HEK293 (cell line): Measurements from ENCODE around the gene ACSM6.

Experiments used
- CTCF ChIA-PET: fragments of 350-600 bp; formaldehyde crosslinking; extraction: SDS; loops from one replicate; lab custom pipeline; 2021; ENCODE audit warnings: antibody characterized with exemption; lab: Yijun Ruan, JAX
- POLR2A ChIA-PET: fragments of 300-600 bp; formaldehyde crosslinking; extraction: SDS; loops from one replicate; lab custom pipeline; 2020; ENCODE audit warnings: antibody characterized with exemption, inconsistent platforms; lab: Yijun Ruan, JAX
- H3K27ac ChIP-seq: fragments of 200-500 bp; sonication (Bioruptor generic); 2 replicates; pipeline ENCODE4 v1.5.1; 2014; ENCODE audit warnings: low read depth, low read length, control low read depth, inconsistent platforms; ENCODE audit errors: extremely low read depth
- H3K36me3 ChIP-seq, 2 experiments: fragments of 200-500 bp in 1 of 2; sonication (Bioruptor generic) in 1 of 2; 1 replicate in 1 of 2; 2 replicates in 1 of 2; pipeline ENCODE4 v1.5.1; 2014 to 2017; ENCODE audit warnings: inconsistent platforms in 2 of 2, low read length in 2 of 2; ENCODE audit not compliant: control insufficient read depth in 2 of 2, insufficient read depth in 1 of 2
- H3K4me1 ChIP-seq: fragments of 200-500 bp; sonication (Bioruptor generic); 2 replicates; pipeline ENCODE4 v1.5.1; 2014; ENCODE audit warnings: mild to moderate bottlenecking, low read length, inconsistent platforms; ENCODE audit not compliant: control insufficient read depth, insufficient read depth
- H3K4me3 ChIP-seq: 2 replicates; pipeline ENCODE4 v1.5.1; 2011; ENCODE audit warnings: low read depth, mild to moderate bottlenecking, control low read depth, low read length, moderate library complexity
- H3K9me3 ChIP-seq: fragments of 200-500 bp; sonication (Bioruptor generic); 2 replicates; pipeline ENCODE4 v1.5.1; 2014; ENCODE audit warnings: low read depth, low read length, inconsistent platforms; ENCODE audit not compliant: control insufficient read depth, insufficient read depth
- BCL6B ChIP-seq: fragments of 450-650 bp; formaldehyde crosslinking; IDR thresholded peaks from 2 replicates; pipeline ENCODE4 v1.5.1; 2017; ENCODE audit warnings: missing biosample characterization, missing genetic modification characterization
- GLI4 ChIP-seq: fragments of 450-650 bp; formaldehyde crosslinking; IDR thresholded peaks from 2 replicates; pipeline ENCODE4 v1.5.1; 2016; ENCODE audit warnings: missing biosample characterization, missing genetic modification characterization
- HOXA7 ChIP-seq: sonication (generic); formaldehyde crosslinking; IDR thresholded peaks from 2 replicates; pipeline ENCODE4 v1.8.1; 2022; ENCODE audit warnings: missing genetic modification reagents, borderline replicate concordance
- KLF9 ChIP-seq: fragments of 450-650 bp; formaldehyde crosslinking; IDR thresholded peaks from 2 replicates; pipeline ENCODE4 v1.5.1; 2016; ENCODE audit warnings: missing biosample characterization, missing genetic modification characterization, low read depth
- REPIN1 ChIP-seq: fragments of 450-650 bp; formaldehyde crosslinking; IDR thresholded peaks from 2 replicates; pipeline ENCODE4 v1.5.1; 2017; ENCODE audit warnings: missing biosample characterization, missing genetic modification characterization, low read depth
- TRIM28 ChIP-seq: IDR thresholded peaks from 2 replicates; pipeline ENCODE4 v1.6.1; 2011; ENCODE audit warnings: low read length, control low read depth, borderline replicate concordance
- ZBTB44 ChIP-seq: fragments of 450-650 bp; IDR thresholded peaks from 2 replicates; pipeline ENCODE4 v1.5.1; 2018; ENCODE audit warnings: missing biosample characterization, mild to moderate bottlenecking, missing genetic modification characterization
- ZNF121 ChIP-seq: fragments of 450-650 bp; formaldehyde crosslinking; IDR thresholded peaks from 2 replicates; pipeline ENCODE4 v1.5.1; 2016; ENCODE audit warnings: missing biosample characterization, missing genetic modification characterization
- ZNF155 ChIP-seq: fragments of 450-650 bp; formaldehyde crosslinking; IDR thresholded peaks from 2 replicates; pipeline ENCODE4 v1.5.1; 2016; ENCODE audit warnings: missing biosample characterization, missing genetic modification characterization
- ZNF174 ChIP-seq: fragments of 450-650 bp; formaldehyde crosslinking; IDR thresholded peaks from 2 replicates; pipeline ENCODE4 v1.5.0; 2017; ENCODE audit warnings: missing biosample characterization, mild to moderate bottlenecking, missing genetic modification characterization
- ZNF37A ChIP-seq: fragments of 450-650 bp; IDR thresholded peaks from 2 replicates; pipeline ENCODE4 v1.5.1; 2018; ENCODE audit warnings: missing biosample characterization, missing genetic modification characterization
- ZNF391 ChIP-seq: fragments of 450-650 bp; formaldehyde crosslinking; IDR thresholded peaks from 2 replicates; pipeline ENCODE4 v1.5.1; 2016; ENCODE audit warnings: low read depth, missing biosample characterization, missing genetic modification characterization, borderline replicate concordance
- ZNF555 ChIP-seq: fragments of 450-650 bp; formaldehyde crosslinking; conservative IDR thresholded peaks from 2 replicates; pipeline ENCODE4 v1.5.1; 2017; ENCODE audit warnings: missing biosample characterization, mild to moderate bottlenecking, missing genetic modification characterization, inconsistent platforms
- ZNF600 ChIP-seq: fragments of 450-650 bp; formaldehyde crosslinking; IDR thresholded peaks from 2 replicates; pipeline ENCODE4 v1.5.1; 2016; ENCODE audit warnings: missing biosample characterization, missing genetic modification characterization
- ZNF610 ChIP-seq: fragments of 450-650 bp; formaldehyde crosslinking; IDR thresholded peaks from 2 replicates; pipeline ENCODE4 v1.5.1; 2016; ENCODE audit warnings: missing biosample characterization, missing genetic modification characterization, borderline replicate concordance
- TF ChIP-seq, protein P1 (sequence below): fragments of 450-650 bp; formaldehyde crosslinking; IDR thresholded peaks from 2 replicates; pipeline ENCODE4 v1.5.1; 2016; ENCODE audit warnings: missing biosample characterization, missing genetic modification characterization
- TF ChIP-seq, protein P2 (sequence below): fragments of 450-650 bp; IDR thresholded peaks from 2 replicates; pipeline ENCODE4 v1.5.1; 2018; ENCODE audit warnings: missing biosample characterization, missing genetic modification characterization
- TF ChIP-seq, protein P3 (sequence below): fragments of 450-650 bp; formaldehyde crosslinking; optimal IDR thresholded peaks from 2 replicates; pipeline ENCODE3; 2016; ENCODE audit warnings: missing biosample characterization, mild to moderate bottlenecking, missing genetic modification characterization
- TF ChIP-seq, protein P4 (sequence below): fragments of 450-650 bp; formaldehyde crosslinking; IDR thresholded peaks from 2 replicates; pipeline ENCODE4 v1.5.1; 2016; ENCODE audit warnings: missing biosample characterization, missing genetic modification characterization
- TF ChIP-seq, protein P5 (sequence below): fragments of 450-650 bp; formaldehyde crosslinking; conservative IDR thresholded peaks from 2 replicates; pipeline ENCODE4 v1.5.1; 2016; ENCODE audit warnings: low read depth, missing biosample characterization, missing genetic modification characterization

ACSM6 gene

DNA sequence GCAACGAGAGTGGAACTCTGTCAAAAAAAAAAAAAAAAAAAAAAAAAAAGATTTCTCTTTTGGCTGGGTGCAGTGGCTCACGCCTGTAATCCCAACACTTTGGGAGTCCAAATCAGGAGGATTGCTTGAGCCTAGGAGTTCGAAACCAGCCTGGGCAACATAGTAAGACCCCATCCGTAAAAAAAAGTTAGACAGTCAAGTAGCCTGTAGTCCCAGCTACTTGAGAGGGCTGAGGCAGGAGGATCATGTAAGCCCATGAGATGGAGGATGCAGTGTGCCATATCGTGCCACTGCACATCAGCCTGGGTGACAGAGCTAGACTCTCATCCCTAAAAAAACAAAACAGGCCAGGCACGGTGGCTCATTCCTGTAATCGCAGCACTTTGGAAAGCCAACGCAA is 71.5 kb downstream of the ACSM6 start:
- ChIA-PET POLR2A (interaction anchor here (0.6 to 1.3 kb wide), 2 partner anchors 19 to 333 kb away, joined by 3 to 5 read pairs; no protein-coding TSS in a partner anchor), CTCF (interaction anchor here (1.0 to 2.2 kb wide), 3 partner anchors 15 to 98 kb away, joined by 4 to 11 read pairs (median 7); no protein-coding TSS in a partner anchor)
- H3K4me3 ChIP-seq: no peak overlapping the region
- peaks cover 16% of the 10 kb centered on the region for H3K4me1 ChIP-seq
- TF ChIP-seq ZNF121: peak; percentile 66; the same call in 1 of the 2 replicates
- TF ChIP-seq ZNF391 (tag by site-specific recombination): no peak
- no peak for TF ChIP-seq ZNF37A (tag by site-specific recombination)
- TF ChIP-seq, protein P1, sequence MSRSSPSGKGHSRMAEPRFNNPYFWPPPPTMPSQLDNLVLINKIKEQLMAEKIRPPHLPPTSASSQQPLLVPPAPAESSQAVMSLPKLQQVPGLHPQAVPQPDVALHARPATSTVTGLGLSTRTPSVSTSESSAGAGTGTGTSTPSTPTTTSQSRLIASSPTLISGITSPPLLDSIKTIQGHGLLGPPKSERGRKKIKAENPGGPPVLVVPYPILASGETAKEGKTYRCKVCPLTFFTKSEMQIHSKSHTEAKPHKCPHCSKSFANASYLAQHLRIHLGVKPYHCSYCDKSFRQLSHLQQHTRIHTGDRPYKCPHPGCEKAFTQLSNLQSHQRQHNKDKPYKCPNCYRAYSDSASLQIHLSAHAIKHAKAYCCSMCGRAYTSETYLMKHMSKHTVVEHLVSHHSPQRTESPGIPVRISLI (tag by site-specific recombination): 0 out of 2 replicates have a peak, but pooled peaks have one; percentile 43
- TF ChIP-seq, protein P2, sequence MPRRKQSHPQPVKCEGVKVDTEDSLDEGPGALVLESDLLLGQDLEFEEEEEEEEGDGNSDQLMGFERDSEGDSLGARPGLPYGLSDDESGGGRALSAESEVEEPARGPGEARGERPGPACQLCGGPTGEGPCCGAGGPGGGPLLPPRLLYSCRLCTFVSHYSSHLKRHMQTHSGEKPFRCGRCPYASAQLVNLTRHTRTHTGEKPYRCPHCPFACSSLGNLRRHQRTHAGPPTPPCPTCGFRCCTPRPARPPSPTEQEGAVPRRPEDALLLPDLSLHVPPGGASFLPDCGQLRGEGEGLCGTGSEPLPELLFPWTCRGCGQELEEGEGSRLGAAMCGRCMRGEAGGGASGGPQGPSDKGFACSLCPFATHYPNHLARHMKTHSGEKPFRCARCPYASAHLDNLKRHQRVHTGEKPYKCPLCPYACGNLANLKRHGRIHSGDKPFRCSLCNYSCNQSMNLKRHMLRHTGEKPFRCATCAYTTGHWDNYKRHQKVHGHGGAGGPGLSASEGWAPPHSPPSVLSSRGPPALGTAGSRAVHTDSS (tag by site-specific recombination): no peak
- TF ChIP-seq REPIN1: no peak
- no peak for TF ChIP-seq ZBTB44 (tag by site-specific recombination)
- no peak for TF ChIP-seq TRIM28
- TF ChIP-seq HOXA7 (CRISPR knock-in tag): no peak
- 0 out of 2 replicates have a peak, but pooled peaks have one; percentile 25 for TF ChIP-seq ZNF600 (tag by site-specific recombination)
- no peak for TF ChIP-seq GLI4 (tag by site-specific recombination)
- H3K9me3 ChIP-seq: no peaks in the 10 kb centered on the region
- H3K36me3 ChIP-seq: peaks cover 17 to 53% of the 10 kb centered on the region in 2 experiments
- H3K27ac ChIP-seq: no peak overlapping the region

DNA sequence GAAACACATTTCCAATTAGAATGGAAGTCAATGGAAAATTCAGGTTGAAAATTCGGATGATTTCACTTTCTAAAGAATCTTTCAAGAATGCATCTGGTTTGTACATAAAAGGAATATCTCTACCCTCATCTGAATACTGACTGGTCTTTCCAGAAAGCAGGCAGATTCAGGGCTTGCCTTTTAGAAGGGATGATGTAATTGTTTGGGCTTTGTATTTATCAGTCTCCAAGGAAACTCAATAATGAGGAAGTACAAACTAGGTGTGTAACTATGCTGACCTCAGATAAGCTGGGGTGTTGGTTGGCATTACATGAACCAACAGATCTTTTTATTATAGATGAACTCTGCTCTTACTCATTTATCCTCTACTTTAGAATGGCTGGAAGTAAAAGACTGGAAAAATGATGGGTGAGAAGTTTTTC is 72.6 kb downstream of the ACSM6 start:
- H3K9me3 ChIP-seq: no peaks in the 10 kb centered on the region
- no peak overlapping the region for H3K4me3 ChIP-seq
- POLR2A ChIA-PET: interaction anchor here (1.0 kb wide), 1 partner anchor 10 kb away, joined by 4 read pairs; no protein-coding TSS in a partner anchor
- H3K27ac ChIP-seq: no peak overlapping the region
- H3K36me3 ChIP-seq: peaks cover 15 to 51% of the 10 kb centered on the region in 2 experiments
- peaks cover 16% of the 10 kb centered on the region for H3K4me1 ChIP-seq
- CTCF ChIA-PET: no interaction called here
- TF ChIP-seq ZNF610 (tag by site-specific recombination): no peak
- TF ChIP-seq, protein P3, sequence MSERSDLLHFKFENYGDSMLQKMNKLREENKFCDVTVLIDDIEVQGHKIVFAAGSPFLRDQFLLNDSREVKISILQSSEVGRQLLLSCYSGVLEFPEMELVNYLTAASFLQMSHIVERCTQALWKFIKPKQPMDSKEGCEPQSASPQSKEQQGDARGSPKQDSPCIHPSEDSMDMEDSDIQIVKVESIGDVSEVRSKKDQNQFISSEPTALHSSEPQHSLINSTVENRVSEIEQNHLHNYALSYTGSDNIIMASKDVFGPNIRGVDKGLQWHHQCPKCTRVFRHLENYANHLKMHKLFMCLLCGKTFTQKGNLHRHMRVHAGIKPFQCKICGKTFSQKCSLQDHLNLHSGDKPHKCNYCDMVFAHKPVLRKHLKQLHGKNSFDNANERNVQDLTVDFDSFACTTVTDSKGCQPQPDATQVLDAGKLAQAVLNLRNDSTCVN (tag by site-specific recombination): no peak
- no peak for TF ChIP-seq BCL6B
- no peak for TF ChIP-seq KLF9
- no peak for TF ChIP-seq ZNF174 (tag by site-specific recombination)
- no peak for TF ChIP-seq GLI4 (tag by site-specific recombination)
- TF ChIP-seq, protein P4, sequence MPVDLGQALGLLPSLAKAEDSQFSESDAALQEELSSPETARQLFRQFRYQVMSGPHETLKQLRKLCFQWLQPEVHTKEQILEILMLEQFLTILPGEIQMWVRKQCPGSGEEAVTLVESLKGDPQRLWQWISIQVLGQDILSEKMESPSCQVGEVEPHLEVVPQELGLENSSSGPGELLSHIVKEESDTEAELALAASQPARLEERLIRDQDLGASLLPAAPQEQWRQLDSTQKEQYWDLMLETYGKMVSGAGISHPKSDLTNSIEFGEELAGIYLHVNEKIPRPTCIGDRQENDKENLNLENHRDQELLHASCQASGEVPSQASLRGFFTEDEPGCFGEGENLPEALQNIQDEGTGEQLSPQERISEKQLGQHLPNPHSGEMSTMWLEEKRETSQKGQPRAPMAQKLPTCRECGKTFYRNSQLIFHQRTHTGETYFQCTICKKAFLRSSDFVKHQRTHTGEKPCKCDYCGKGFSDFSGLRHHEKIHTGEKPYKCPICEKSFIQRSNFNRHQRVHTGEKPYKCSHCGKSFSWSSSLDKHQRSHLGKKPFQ (tag by site-specific recombination): no peak
- TF ChIP-seq, protein P5, sequence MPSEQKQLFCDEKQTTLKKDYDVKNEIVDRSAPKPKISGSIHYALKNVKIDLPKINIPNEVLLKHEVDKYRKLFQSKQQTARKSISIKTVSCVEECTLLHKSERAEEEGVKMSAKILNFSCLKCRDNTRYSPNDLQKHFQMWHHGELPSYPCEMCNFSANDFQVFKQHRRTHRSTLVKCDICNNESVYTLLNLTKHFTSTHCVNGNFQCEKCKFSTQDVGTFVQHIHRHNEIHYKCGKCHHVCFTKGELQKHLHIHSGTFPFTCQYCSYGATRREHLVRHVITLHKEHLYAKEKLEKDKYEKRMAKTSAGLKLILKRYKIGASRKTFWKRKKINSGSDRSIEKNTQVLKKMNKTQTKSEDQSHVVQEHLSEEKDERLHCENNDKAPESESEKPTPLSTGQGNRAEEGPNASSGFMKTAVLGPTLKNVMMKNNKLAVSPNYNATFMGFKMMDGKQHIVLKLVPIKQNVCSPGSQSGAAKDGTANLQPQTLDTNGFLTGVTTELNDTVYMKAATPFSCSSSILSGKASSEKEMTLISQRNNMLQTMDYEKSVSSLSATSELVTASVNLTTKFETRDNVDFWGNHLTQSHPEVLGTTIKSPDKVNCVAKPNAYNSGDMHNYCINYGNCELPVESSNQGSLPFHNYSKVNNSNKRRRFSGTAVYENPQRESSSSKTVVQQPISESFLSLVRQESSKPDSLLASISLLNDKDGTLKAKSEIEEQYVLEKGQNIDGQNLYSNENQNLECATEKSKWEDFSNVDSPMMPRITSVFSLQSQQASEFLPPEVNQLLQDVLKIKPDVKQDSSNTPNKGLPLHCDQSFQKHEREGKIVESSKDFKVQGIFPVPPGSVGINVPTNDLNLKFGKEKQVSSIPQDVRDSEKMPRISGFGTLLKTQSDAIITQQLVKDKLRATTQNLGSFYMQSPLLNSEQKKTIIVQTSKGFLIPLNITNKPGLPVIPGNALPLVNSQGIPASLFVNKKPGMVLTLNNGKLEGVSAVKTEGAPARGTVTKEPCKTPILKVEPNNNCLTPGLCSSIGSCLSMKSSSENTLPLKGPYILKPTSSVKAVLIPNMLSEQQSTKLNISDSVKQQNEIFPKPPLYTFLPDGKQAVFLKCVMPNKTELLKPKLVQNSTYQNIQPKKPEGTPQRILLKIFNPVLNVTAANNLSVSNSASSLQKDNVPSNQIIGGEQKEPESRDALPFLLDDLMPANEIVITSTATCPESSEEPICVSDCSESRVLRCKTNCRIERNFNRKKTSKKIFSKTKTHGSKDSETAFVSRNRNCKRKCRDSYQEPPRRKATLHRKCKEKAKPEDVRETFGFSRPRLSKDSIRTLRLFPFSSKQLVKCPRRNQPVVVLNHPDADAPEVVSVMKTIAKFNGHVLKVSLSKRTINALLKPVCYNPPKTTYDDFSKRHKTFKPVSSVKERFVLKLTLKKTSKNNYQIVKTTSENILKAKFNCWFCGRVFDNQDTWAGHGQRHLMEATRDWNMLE (tag by site-specific recombination): 0 out of 2 replicates have a peak, but pooled peaks have one; percentile 22
- no peak for TF ChIP-seq ZNF555 (tag by site-specific recombination)
- TF ChIP-seq ZNF155 (tag by site-specific recombination): no peak
